H1 (cell line): ENCODE results near the gene ZSWIM9. TPM values are rescaled to one million over a fixed set of nuclear protein-coding genes. Genes with fewer than 3 reads are reported as not detected.

Experiments used
- CTCF ChIA-PET: fragments of 300-600 bp; sonication (Branson Sonifier 250); formaldehyde crosslinking; loops from one replicate; lab custom pipeline; 2021; ENCODE audit not compliant: partially characterized antibody; lab: Charles Lee
- POLR2A ChIA-PET: fragments of 300-600 bp; sonication (Branson Sonifier 250); formaldehyde crosslinking; loops from one replicate; lab custom pipeline; 2021; ENCODE audit warnings: inconsistent platforms; ENCODE audit not compliant: partially characterized antibody; lab: Charles Lee
- DNase-seq, 2 experiments: peaks; one replicate each; pipeline versions ENCODE4 v3.0.0 to v3.0.0-alpha.2; 2010 to 2022; ENCODE audit warnings: low spot score in 2 of 2, low read depth in 1 of 2, mixed read lengths in 1 of 2
- FAIRE-seq: peaks from 2 replicates; lab custom pipeline; 2011; peaks lifted over from hg19 to GRCh38; lab: Jason Lieb, UNC
- H2AFZ ChIP-seq: 2 replicates; pipeline ENCODE4 v1.8.1; 2012; ENCODE audit warnings: low read length, inconsistent platforms
- H2AK5ac ChIP-seq: 2 replicates; pipeline ENCODE4 v1.6.1; 2013; ENCODE audit warnings: low read depth, low read length
- H2BK120ac ChIP-seq: replicated peaks from 2 replicates; pipeline ENCODE3; 2013; ENCODE audit warnings: low read depth, low read length, inconsistent platforms
- H2BK12ac ChIP-seq: 2 replicates; pipeline ENCODE4 v1.6.1; 2013; ENCODE audit warnings: low read depth, low read length
- H2BK15ac ChIP-seq: 2 replicates; pipeline ENCODE4 v1.6.1; 2013; ENCODE audit warnings: low read length
- H2BK20ac ChIP-seq: 2 replicates; pipeline ENCODE4 v1.6.1; 2013; ENCODE audit warnings: low read length
- H2BK5ac ChIP-seq: 2 replicates; pipeline ENCODE4 v1.6.1; 2013; ENCODE audit warnings: low read depth, low read length
- H3K14ac ChIP-seq: 2 replicates; pipeline ENCODE4 v1.6.1; 2013; ENCODE audit warnings: inconsistent platforms; ENCODE audit not compliant: insufficient read length
- H3K18ac ChIP-seq: 2 replicates; pipeline ENCODE4 v1.6.1; 2013; ENCODE audit warnings: low read length; ENCODE audit errors: extremely low read depth
- H3K23ac ChIP-seq: 2 replicates; pipeline ENCODE4 v1.6.1; 2013; ENCODE audit warnings: inconsistent platforms; ENCODE audit not compliant: insufficient read length
- H3K23me2 ChIP-seq: 2 replicates; pipeline ENCODE4 v1.6.1; 2013; ENCODE audit warnings: low read depth, low read length
- H3K27ac ChIP-seq: 2 replicates; pipeline ENCODE4 v1.6.1; 2011; ENCODE audit warnings: low read depth, low read length, inconsistent platforms
- H3K27me3 ChIP-seq, 4 experiments: replicated peaks in 1 of 4; 1 replicate in 1 of 4; 2 replicates in 3 of 4; pipeline versions ENCODE4 v1.6.1 to v1.8.1; 2011 to 2013; ENCODE audit warnings: low read length in 3 of 4, mild to moderate bottlenecking in 3 of 4, inconsistent platforms in 2 of 4, mixed read lengths in 2 of 4, moderate library complexity in 1 of 4; ENCODE audit not compliant: control insufficient read depth in 3 of 4, insufficient read depth in 3 of 4; ENCODE audit errors: extremely low read depth in 1 of 4
- H3K36me3 ChIP-seq, 4 experiments: 2 replicates each; pipeline versions ENCODE4 v1.6.1 to v1.8.1; 2011 to 2013; ENCODE audit warnings: mild to moderate bottlenecking in 4 of 4, low read length in 3 of 4, moderate library complexity in 2 of 4, control low read depth in 1 of 4, inconsistent platforms in 1 of 4; ENCODE audit not compliant: insufficient read depth in 4 of 4, control insufficient read depth in 2 of 4
- H3K4ac ChIP-seq: replicated peaks from 2 replicates; pipeline ENCODE3; 2013; ENCODE audit warnings: low read length, low read depth, mixed read lengths, inconsistent platforms; ENCODE audit not compliant: insufficient read length
- H3K4me1 ChIP-seq, 4 experiments: replicated peaks in 1 of 4; 1 replicate in 1 of 4; 2 replicates in 3 of 4; pipeline versions ENCODE4 v1.6.1 to v1.8.1; 2011 to 2013; ENCODE audit warnings: low read length in 3 of 4, inconsistent platforms in 2 of 4, mixed read lengths in 1 of 4; ENCODE audit not compliant: insufficient read depth in 4 of 4, control insufficient read depth in 3 of 4
- H3K4me2 ChIP-seq, 2 experiments: 2 replicates each; pipeline versions ENCODE4 v1.6.1 to v1.8.1; 2011 to 2013; ENCODE audit warnings: low read depth in 2 of 2, low read length in 2 of 2, control low read depth in 1 of 2, inconsistent platforms in 1 of 2, mild to moderate bottlenecking in 1 of 2; ENCODE audit not compliant: insufficient read depth in 1 of 2
- H3K4me3 ChIP-seq, 4 experiments: fragments of 200-600, 300-600 bp in 1 of 4; sonication (generic), shearing (Covaris generic), sonication (Bioruptor Twin) in 1 of 4; 2 replicates each; pipeline versions ENCODE4 v1.5.1 to v1.8.1; 2011 to 2016; ENCODE audit warnings: low read length in 4 of 4, low read depth in 3 of 4, control low read depth in 2 of 4, inconsistent platforms in 2 of 4, mild to moderate bottlenecking in 2 of 4, mixed read lengths in 1 of 4, moderate library complexity in 1 of 4; ENCODE audit not compliant: insufficient read depth in 2 of 4; ENCODE audit errors: extremely low read depth in 1 of 4
- H3K56ac ChIP-seq: replicated peaks from 2 replicates; pipeline ENCODE3; 2013; ENCODE audit warnings: low read depth, mild to moderate bottlenecking, mixed read lengths, low read length, inconsistent platforms; ENCODE audit not compliant: insufficient read length
- H3K79me1 ChIP-seq: 2 replicates; pipeline ENCODE4 v1.6.1; 2013; ENCODE audit warnings: low read depth, low read length, control low read depth
- H3K79me2 ChIP-seq, 2 experiments: 2 replicates each; pipeline versions ENCODE4 v1.6.1 to v1.8.1; 2012 to 2013; ENCODE audit warnings: low read length in 2 of 2, mild to moderate bottlenecking in 2 of 2, inconsistent platforms in 1 of 2; ENCODE audit not compliant: insufficient read depth in 2 of 2, control insufficient read depth in 1 of 2
- H3K9ac ChIP-seq, 4 experiments: replicated peaks in 1 of 4; 1 replicate in 1 of 4; 2 replicates in 3 of 4; pipeline versions ENCODE4 v1.6.1 to v1.8.1; 2011 to 2013; ENCODE audit warnings: low read depth in 3 of 4, low read length in 3 of 4, control low read depth in 2 of 4, mild to moderate bottlenecking in 2 of 4, moderate library complexity in 2 of 4, inconsistent platforms in 1 of 4; ENCODE audit errors: extremely low read depth in 1 of 4
- H3K9me3 ChIP-seq, 2 experiments: 2 replicates each; pipeline versions ENCODE4 v1.6.1 to v1.8.1; 2012 to 2013; ENCODE audit warnings: mild to moderate bottlenecking in 2 of 2, moderate library complexity in 2 of 2, control low read depth in 1 of 2, inconsistent platforms in 1 of 2, low read depth in 1 of 2, low read length in 1 of 2, mixed read lengths in 1 of 2; ENCODE audit not compliant: insufficient read depth in 2 of 2
- H4K20me1 ChIP-seq, 2 experiments: replicated peaks in 1 of 2; 2 replicates each; pipeline versions ENCODE3 to v1.8.1; 2011 to 2013; ENCODE audit warnings: inconsistent platforms in 2 of 2, low read length in 2 of 2, mild to moderate bottlenecking in 1 of 2; ENCODE audit not compliant: insufficient read depth in 2 of 2, control insufficient read depth in 1 of 2
- H4K5ac ChIP-seq: 2 replicates; pipeline ENCODE4 v1.6.1; 2013; ENCODE audit warnings: low read length, low read depth, mixed read lengths, inconsistent platforms; ENCODE audit not compliant: insufficient read length
- H4K8ac ChIP-seq: 2 replicates; pipeline ENCODE4 v1.8.0; 2013; ENCODE audit warnings: mild to moderate bottlenecking, moderate library complexity, low read length, inconsistent platforms; ENCODE audit not compliant: insufficient read depth; ENCODE audit errors: extremely low read depth
- H4K91ac ChIP-seq: replicated peaks from 2 replicates; pipeline ENCODE3; 2013; ENCODE audit warnings: low read length, mixed read lengths, inconsistent platforms; ENCODE audit not compliant: insufficient read length
- ATF3 ChIP-seq: IDR thresholded peaks from 2 replicates; pipeline ENCODE4 v1.6.1; 2011; ENCODE audit warnings: low read depth, mild to moderate bottlenecking, low read length; ENCODE audit not compliant: insufficient read depth
- BACH1 ChIP-seq: IDR thresholded peaks from 2 replicates; pipeline ENCODE4 v1.6.1; 2012; ENCODE audit warnings: low read length, improper control_type of control experiment
- HDAC2 ChIP-seq, 2 experiments: fragments of 300-600 bp in 1 of 2; sonication (generic) in 1 of 2; IDR thresholded peaks; 2 replicates each; pipeline ENCODE4 v1.6.1; 2011 to 2012; ENCODE audit warnings: low read depth in 2 of 2, low read length in 2 of 2, mild to moderate bottlenecking in 2 of 2, moderate library complexity in 2 of 2, borderline replicate concordance in 1 of 2, inconsistent platforms in 1 of 2
- NANOG ChIP-seq: IDR thresholded peaks from 2 replicates; pipeline ENCODE4 v1.6.1; 2011; ENCODE audit warnings: low read length, low read depth, mild to moderate bottlenecking, inconsistent platforms; ENCODE audit not compliant: insufficient read depth, poor library complexity, severe bottlenecking
- RBBP5 ChIP-seq: IDR thresholded peaks from 2 replicates; pipeline ENCODE4 v1.7.1; 2012; ENCODE audit warnings: low read depth, mild to moderate bottlenecking, inconsistent platforms, low read length, moderate library complexity, borderline replicate concordance
- SIRT6 ChIP-seq: IDR thresholded peaks from one replicate; pipeline ENCODE4 v1.7.1; 2012; ENCODE audit warnings: low read length, inconsistent platforms
- WGBS, 2 experiments: shearing (Covaris generic) in 1 of 2; methylation state at CpG; one replicate each; pipeline versions ENCODE4 v1.1.6 to v1.1.7; 2013 to 2015; ENCODE audit warnings: low lambda C conversion rate in 2 of 2, mixed read lengths in 2 of 2, inconsistent platforms in 1 of 2, low coverage in 1 of 2, missing lambda C conversion rate in 1 of 2; ENCODE audit not compliant: insufficient replicate concordance in 2 of 2, insufficient coverage in 1 of 2, insufficient read length in 1 of 2; ENCODE audit errors: extremely low coverage in 1 of 2, missing lambda C conversion rate in 1 of 2; 5-methylcytosine and 5-hydroxymethylcytosine counted together
- polyA plus RNA-seq, 7 experiments: library from polyadenylated mRNA; depleted of rRNA in 3 of 7; stranded (reverse) in 5 of 7; unstranded in 2 of 7; fragments of >200 nt in 5 of 7; fragments of 200-250 nt in 2 of 7; gene quantifications; 1 replicate in 5 of 7; 2 replicates in 1 of 7; 4 replicates in 1 of 7; pipeline versions ENCODE4 v1.2.1 to v1.2.3, GENCODE V29; 2011 to 2013; ENCODE audit warnings: missing spikeins in 2 of 7, mixed read lengths in 2 of 7
- total RNA-seq: library from RNA; stranded (reverse); fragmentation: NEBNext Ultra II Directional; extraction: Animal tissue kit (Norgen Biotek cat#: 25700); gene quantifications from 2 replicates; pipeline ENCODE4 v1.2.1, GENCODE V29; 2021

ZSWIM9 gene
- total and polyA plus RNA-seq, 2 of the 8 experiments (the other 6 are each of a cell fraction or from before 2014, with no cell fraction given) = 1.5 to 10.4 TPM

GRCh38 chr19:48247212-48247611, 76.7 kb downstream of the ZSWIM9 start:
- no peaks in the 10 kb centered on the region for H3K79me1 ChIP-seq
- H2AFZ ChIP-seq = no peak overlapping the region
- H4K5ac ChIP-seq = no peak overlapping the region
- H2BK5ac ChIP-seq = no peak overlapping the region
- no peaks in the 10 kb centered on the region for H3K9me3 ChIP-seq
- peaks cover 0 to 1% (median 0%) of the 10 kb centered on the region in 4 experiments; a peak in 1 of 7 replicates for H3K27me3 ChIP-seq
- no peak overlapping the region for H3K23ac ChIP-seq
- no peak overlapping the region for H2BK15ac ChIP-seq
- H3K23me2 ChIP-seq = no peaks in the 10 kb centered on the region
- TF ChIP-seq RBBP5 (no peak), SIRT6 (no peak), NANOG (no peak), HDAC2 (IDR thresholded peaks at IDR 0.05; ENCODE audit: borderline replicate concordance in 1 of 2, low read depth in 2 of 2, low read length in 2 of 2) (no peak), BACH1 (no peak), ATF3 (no peak)
- TF ChIP-seq, all 59 proteins: peak for 0
- POLR2A ChIA-PET = no interaction called here
- FAIRE-seq = no peak
- Histone ChIP-seq H3K79me2 (no peaks in the 10 kb centered on the region), H2AK5ac (no peak overlapping the region), H2BK12ac (no peak overlapping the region), H3K4me3 (no peak overlapping the region), H3K4me1 (no peaks in the 10 kb centered on the region), H3K9ac (no peak overlapping the region), H3K4me2 (no peak overlapping the region), H4K91ac (no peak overlapping the region), H4K8ac (no peak overlapping the region), H4K20me1 (no peaks in the 10 kb centered on the region), H3K27ac (no peak overlapping the region), H3K56ac (no peak overlapping the region), H2BK120ac (no peak overlapping the region), H3K4ac (no peak overlapping the region), H3K36me3 (peaks cover 0 to under 1% (median 0%) of the 10 kb centered on the region in 4 experiments; a peak in 1 of 8 replicates), H3K18ac (no peak overlapping the region), H3K14ac (no peak overlapping the region), H2BK20ac (no peak overlapping the region)
- WGBS, 2 experiments = 87% methylated on average over 3 of the region's 3 CpGs; no CpG with 5 or more reads in 1 of the 2 experiments
- CTCF ChIA-PET = interaction anchor here (2.2 kb wide), 1 partner anchor 9 kb away, joined by 9 read pairs; the partner anchor contains the start of gene CARD8
- DNase-seq = no peak
